Choroid plexus epithelial cell (primary cell): ENCODE results near the gene DTYMK.

Experiments used
- DNase-seq: peaks from one replicate; pipeline ENCODE4 v3.0.0-alpha.2; 2010; ENCODE audit warnings: low read depth
- H3K4me3 ChIP-seq: 2 replicates; pipeline ENCODE4 v1.5.1; 2011; ENCODE audit warnings: low read depth, mild to moderate bottlenecking, control low read depth, low read length, moderate library complexity
- TF ChIP-seq, protein P1 (sequence below): conservative IDR thresholded peaks from 2 replicates; pipeline ENCODE4 v1.5.1; 2011; ENCODE audit warnings: low read depth, mild to moderate bottlenecking, control low read depth, inconsistent platforms, low read length, moderate library complexity

DTYMK gene

DNA sequence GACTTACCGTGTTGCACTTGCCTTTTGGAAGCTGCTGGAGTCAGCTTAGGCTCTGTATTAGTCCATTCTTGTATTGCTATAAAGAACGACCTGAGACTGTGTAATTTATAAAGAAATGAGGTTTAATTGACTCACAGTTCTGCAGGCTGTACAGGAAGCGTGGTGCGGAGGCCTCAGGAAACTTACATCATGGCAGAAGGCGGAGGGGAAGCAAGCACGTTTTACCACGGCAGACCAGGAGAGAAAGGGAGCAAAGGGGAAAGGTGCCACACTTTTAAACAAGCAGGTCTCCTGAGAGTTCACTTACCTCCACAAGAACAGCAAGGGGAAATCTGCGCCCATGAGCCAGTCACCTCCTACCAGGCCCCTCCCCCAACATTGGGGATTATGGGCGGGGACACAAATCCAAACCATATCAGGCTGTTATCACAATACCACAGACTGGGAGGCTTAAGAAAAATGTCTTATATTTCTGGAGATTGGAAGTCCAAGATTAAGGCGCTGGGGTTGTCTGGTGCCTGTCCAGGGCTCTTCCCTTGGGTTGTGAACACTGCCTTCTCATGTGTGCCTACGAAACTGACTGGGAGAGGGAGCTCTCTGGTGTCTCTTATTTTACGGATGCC, 44.2 kb upstream of the DTYMK start:
- no peak overlapping the region for H3K4me3 ChIP-seq
- TF ChIP-seq, protein P1, sequence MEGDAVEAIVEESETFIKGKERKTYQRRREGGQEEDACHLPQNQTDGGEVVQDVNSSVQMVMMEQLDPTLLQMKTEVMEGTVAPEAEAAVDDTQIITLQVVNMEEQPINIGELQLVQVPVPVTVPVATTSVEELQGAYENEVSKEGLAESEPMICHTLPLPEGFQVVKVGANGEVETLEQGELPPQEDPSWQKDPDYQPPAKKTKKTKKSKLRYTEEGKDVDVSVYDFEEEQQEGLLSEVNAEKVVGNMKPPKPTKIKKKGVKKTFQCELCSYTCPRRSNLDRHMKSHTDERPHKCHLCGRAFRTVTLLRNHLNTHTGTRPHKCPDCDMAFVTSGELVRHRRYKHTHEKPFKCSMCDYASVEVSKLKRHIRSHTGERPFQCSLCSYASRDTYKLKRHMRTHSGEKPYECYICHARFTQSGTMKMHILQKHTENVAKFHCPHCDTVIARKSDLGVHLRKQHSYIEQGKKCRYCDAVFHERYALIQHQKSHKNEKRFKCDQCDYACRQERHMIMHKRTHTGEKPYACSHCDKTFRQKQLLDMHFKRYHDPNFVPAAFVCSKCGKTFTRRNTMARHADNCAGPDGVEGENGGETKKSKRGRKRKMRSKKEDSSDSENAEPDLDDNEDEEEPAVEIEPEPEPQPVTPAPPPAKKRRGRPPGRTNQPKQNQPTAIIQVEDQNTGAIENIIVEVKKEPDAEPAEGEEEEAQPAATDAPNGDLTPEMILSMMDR: no peak
- DNase-seq: no peak

DNA sequence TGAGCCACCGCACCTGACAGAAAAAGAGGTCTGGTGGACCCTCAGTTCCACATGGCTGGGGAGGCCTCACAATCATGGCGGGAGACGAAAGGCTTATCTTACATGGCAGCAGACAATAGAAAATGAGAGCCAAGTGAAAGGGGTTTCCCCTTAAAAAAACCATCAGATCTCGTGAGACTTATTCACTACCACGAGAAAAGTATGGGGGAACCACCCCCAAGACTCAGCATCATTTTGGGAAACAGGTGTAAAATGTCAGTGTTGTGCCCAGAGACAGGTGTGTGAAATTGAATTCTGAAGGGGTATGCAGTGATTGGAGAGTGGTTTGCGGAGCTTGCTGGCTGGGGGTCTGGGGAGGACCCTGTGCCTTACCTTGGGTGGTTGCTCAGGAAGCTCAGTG, 43.3 kb upstream of the DTYMK start:
- H3K4me3 ChIP-seq: no peak overlapping the region
- TF ChIP-seq, protein P1: no peak
- DNase-seq: no peak

DNA sequence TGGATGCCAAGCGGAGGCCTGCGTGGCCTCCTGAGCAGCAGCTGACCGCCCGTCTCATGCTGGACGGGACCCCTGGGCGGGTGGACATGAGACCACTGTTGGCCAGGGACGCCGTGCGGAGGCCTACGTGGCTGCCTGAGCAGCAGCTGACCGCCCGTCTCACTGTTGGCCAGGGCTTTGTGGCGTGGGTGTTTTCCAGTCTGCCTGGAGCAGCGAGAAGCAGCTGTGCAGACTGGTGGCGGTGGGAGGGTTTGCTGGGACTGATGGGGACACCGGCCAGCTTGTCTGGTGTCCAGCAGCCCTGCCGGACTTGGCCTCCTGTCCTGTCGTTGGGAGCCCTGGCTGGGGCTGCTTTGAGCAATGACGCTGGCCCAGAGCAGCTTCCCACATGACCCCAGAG, 42.0 kb upstream of the DTYMK start:
- H3K4me3 ChIP-seq: no peak overlapping the region
- DNase-seq: no peak
- TF ChIP-seq, protein P1: no peak

DNA sequence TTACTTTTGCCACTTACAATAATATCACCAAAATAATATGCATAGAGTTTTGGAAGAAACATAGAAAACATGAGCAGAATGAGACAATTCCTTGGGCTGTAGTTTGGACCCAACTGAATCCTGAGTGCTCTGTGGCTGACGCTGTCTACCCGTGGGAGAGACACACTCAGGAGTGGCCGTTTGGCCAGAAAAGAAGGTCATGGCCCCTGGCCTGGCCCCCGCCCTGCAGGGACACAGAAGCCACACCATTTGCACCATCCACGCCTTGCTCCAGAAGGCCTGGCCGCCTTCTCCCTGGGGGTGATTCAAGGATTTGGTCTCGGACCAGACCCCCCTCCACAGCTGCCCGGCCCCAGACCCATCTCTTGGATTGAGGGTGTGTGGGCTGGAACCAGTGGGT, 41.4 kb upstream of the DTYMK start:
- DNase-seq: no peak
- no peak overlapping the region for H3K4me3 ChIP-seq
- TF ChIP-seq, protein P1: no peak

DNA sequence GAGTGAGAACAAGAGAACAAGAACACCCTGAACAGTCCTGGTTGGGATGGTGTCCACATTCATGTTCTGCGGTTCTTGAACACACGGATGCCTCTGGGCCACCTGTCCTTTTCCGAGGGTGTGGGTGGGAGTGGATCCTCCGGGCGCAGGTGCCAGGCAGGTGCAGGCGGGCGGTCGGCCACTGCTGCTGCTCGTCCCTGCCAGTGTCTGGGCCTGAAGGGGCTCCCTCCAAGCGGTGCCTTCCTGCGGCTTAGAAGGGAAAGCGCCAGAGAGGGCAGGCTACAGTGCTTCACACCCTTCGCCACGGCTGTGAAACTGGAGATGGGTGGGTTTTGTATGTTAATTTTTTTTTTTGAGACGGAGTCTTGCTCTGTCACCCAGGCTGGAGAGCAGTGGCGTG, 39.8 kb upstream of the DTYMK start:
- DNase-seq: no peak
- TF ChIP-seq, protein P1: no peak
- H3K4me3 ChIP-seq: no peak overlapping the region

DNA sequence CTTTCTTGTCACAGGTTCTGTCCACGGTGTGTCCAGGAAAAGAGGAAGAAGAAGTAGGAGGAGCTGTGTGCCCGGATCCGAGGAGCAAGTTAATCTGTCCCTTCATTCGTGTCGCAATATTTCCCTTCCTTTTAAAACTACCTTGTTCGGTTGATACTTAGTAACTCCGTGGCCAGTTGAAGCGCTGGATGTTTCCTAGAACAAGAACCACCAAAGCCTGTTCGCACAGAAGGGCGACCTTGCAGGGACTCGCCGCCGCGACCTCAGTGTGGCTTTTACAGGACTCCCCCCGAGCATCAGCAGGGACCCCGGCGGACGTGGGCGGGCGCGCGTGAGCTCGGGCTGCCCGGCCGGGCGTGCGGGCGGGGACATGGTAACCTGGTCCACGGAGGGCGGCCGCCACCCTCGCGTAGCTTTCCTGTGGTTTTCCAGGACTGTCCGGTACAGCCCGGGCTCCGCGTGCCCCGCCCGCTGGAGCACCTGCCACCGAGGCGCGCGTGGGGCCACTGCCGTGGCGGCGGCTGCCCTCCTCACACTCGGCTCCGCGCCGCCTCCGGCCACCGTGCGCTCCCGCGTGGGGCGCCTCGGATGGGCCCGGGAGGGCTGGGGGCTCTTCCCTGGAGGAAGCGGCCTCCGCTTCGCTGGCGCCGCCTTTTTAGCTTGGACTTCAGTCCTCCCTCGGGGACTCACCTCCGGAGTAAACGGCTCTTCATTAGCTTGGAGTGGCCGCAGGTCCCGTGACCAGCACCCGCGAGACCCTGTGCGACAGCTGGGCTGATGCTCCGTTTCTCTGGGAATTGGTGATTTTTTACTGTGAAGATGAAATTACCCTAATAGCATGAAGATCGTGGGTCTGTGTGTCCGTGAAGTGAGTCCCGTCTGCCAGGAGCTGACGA, 38.6 kb upstream of the DTYMK start:
- DNase-seq: no peak
- TF ChIP-seq, protein P1: no peak
- H3K4me3 ChIP-seq: no peak overlapping the region
